Mesendoderm (in vitro differentiated cells): Measurements from ENCODE around the gene SYK.

Source experiments
- DNase-seq: peaks from one replicate; pipeline ENCODE4 v3.0.0; 2013
- H2AK5ac ChIP-seq: 2 replicates; pipeline ENCODE4 v1.6.1; 2013; ENCODE audit warnings: low read length, inconsistent platforms
- H2BK120ac ChIP-seq: 2 replicates; pipeline ENCODE4 v1.6.1; 2013; ENCODE audit warnings: low read depth, mild to moderate bottlenecking, low read length, moderate library complexity, mixed read lengths
- H2BK15ac ChIP-seq: replicated peaks from 2 replicates; pipeline ENCODE4 v1.6.1; 2013; ENCODE audit warnings: low read depth, mild to moderate bottlenecking, moderate library complexity
- H2BK5ac ChIP-seq: 2 replicates; pipeline ENCODE4 v1.6.1; 2013; ENCODE audit warnings: low read length, inconsistent platforms
- H3K18ac ChIP-seq: 2 replicates; pipeline ENCODE4 v1.6.1; 2013; ENCODE audit warnings: mild to moderate bottlenecking, low read length, mixed read lengths
- H3K23ac ChIP-seq: one replicate; pipeline ENCODE4 v1.6.1; 2013; ENCODE audit warnings: low read length
- H3K27ac ChIP-seq: 2 replicates; pipeline ENCODE4 v1.5.1; 2013; ENCODE audit warnings: low read depth, mild to moderate bottlenecking, inconsistent platforms, low read length, moderate library complexity
- H3K27me3 ChIP-seq: 2 replicates; pipeline ENCODE4 v1.6.1; 2013; ENCODE audit warnings: low read length, control low read depth, mild to moderate bottlenecking, inconsistent platforms; ENCODE audit not compliant: insufficient read depth, poor library complexity
- H3K36me3 ChIP-seq: 2 replicates; pipeline ENCODE4 v1.6.1; 2013; ENCODE audit warnings: low read length, inconsistent platforms; ENCODE audit not compliant: control insufficient read depth, insufficient read depth
- H3K4ac ChIP-seq: one replicate; pipeline ENCODE4 v1.6.1; 2013; ENCODE audit warnings: low read depth, mild to moderate bottlenecking, low read length, moderate library complexity
- H3K4me1 ChIP-seq: 2 replicates; pipeline ENCODE4 v1.6.1; 2013; ENCODE audit warnings: low read depth, low read length, inconsistent platforms; ENCODE audit not compliant: control insufficient read depth
- H3K4me2 ChIP-seq: 2 replicates; pipeline ENCODE4 v1.6.1; 2013; ENCODE audit warnings: low read length
- H3K4me3 ChIP-seq: 2 replicates; pipeline ENCODE4 v1.5.1; 2013; ENCODE audit warnings: mild to moderate bottlenecking, low read length
- H3K56ac ChIP-seq: one replicate; pipeline ENCODE4 v1.6.1; 2013; ENCODE audit warnings: low read length
- H3K79me1 ChIP-seq: 2 replicates; pipeline ENCODE4 v1.6.1; 2013; ENCODE audit warnings: low read length, inconsistent platforms
- H3K79me2 ChIP-seq: 2 replicates; pipeline ENCODE4 v1.6.1; 2013; ENCODE audit warnings: mild to moderate bottlenecking, low read length; ENCODE audit not compliant: control insufficient read depth, insufficient read depth
- H3K9ac ChIP-seq: 2 replicates; pipeline ENCODE4 v1.6.1; 2013; ENCODE audit warnings: low read length, inconsistent platforms
- H4K5ac ChIP-seq: one replicate; pipeline ENCODE4 v1.6.1; 2013; ENCODE audit warnings: low read length
- H4K8ac ChIP-seq: one replicate; pipeline ENCODE4 v1.6.1; 2013; ENCODE audit warnings: low read depth, mild to moderate bottlenecking, control low read depth, low read length, moderate library complexity
- WGBS: extraction: QIAGEN DNeasy Blood & Tissue Kit; methylation state at CpG from one replicate; pipeline ENCODE4 v1.1.7; 2013; ENCODE audit warnings: low lambda C conversion rate, missing lambda C conversion rate; ENCODE audit not compliant: insufficient coverage; ENCODE audit errors: extremely low coverage; 5-methylcytosine and 5-hydroxymethylcytosine counted together

The SYK gene

GRCh38 chr9:90925581-90926257 is 124.1 kb downstream of the SYK start:
- H3K4me1 ChIP-seq: no peaks in the 10 kb centered on the region
- H3K27ac ChIP-seq: no peak overlapping the region
- H3K18ac ChIP-seq: no peak overlapping the region
- no peak overlapping the region for H3K56ac ChIP-seq
- H3K4ac ChIP-seq: no peak overlapping the region
- no CpG with 5 or more reads among the region's 2 CpGs for WGBS
- H3K4me2 ChIP-seq: no peak overlapping the region
- H2BK5ac ChIP-seq: no peak overlapping the region
- H4K5ac ChIP-seq: no peak overlapping the region
- no peak overlapping the region for H3K9ac ChIP-seq
- no peak overlapping the region for H3K23ac ChIP-seq
- no peak overlapping the region for H3K4me3 ChIP-seq
- no peaks in the 10 kb centered on the region for H3K36me3 ChIP-seq
- H4K8ac ChIP-seq: no peak overlapping the region
- no peak overlapping the region for H2BK120ac ChIP-seq
- H3K27me3 ChIP-seq: no peaks in the 10 kb centered on the region
- DNase-seq: no peak
- no peaks in the 10 kb centered on the region for H3K79me1 ChIP-seq
- no peaks in the 10 kb centered on the region for H3K79me2 ChIP-seq
- no peak overlapping the region for H2AK5ac ChIP-seq
- H2BK15ac ChIP-seq: no peak overlapping the region

- H3K27me3 ChIP-seq: no peaks in the 10 kb centered on the region
- H3K79me1 ChIP-seq: no peaks in the 10 kb centered on the region
- no CpG with 5 or more reads among the region's 3 CpGs for WGBS
- DNase-seq: no peak
- H3K36me3 ChIP-seq: no peaks in the 10 kb centered on the region
- no peak overlapping the region for H3K56ac ChIP-seq
- H3K27ac ChIP-seq: no peak overlapping the region
- no peaks in the 10 kb centered on the region for H3K79me2 ChIP-seq
- no peak overlapping the region for H2BK15ac ChIP-seq
- H2BK120ac ChIP-seq: no peak overlapping the region
- H3K4me3 ChIP-seq: no peak overlapping the region
- no peak overlapping the region for H4K5ac ChIP-seq
- no peak overlapping the region for H3K23ac ChIP-seq
- H3K4ac ChIP-seq: no peak overlapping the region
- H3K18ac ChIP-seq: no peak overlapping the region
- H4K8ac ChIP-seq: no peak overlapping the region
- H3K9ac ChIP-seq: no peak overlapping the region
- no peak overlapping the region for H2AK5ac ChIP-seq
- no peaks in the 10 kb centered on the region for H3K4me1 ChIP-seq
- no peak overlapping the region for H3K4me2 ChIP-seq
- H2BK5ac ChIP-seq: no peak overlapping the region
Observed at GRCh38 chr9:90926936-90927335, 125.3 kb downstream of the SYK start.

- no peaks in the 10 kb centered on the region for H3K4me1 ChIP-seq
- no peak overlapping the region for H3K4me2 ChIP-seq
- no peak overlapping the region for H2BK5ac ChIP-seq
- H4K8ac ChIP-seq: no peak overlapping the region
- no peak overlapping the region for H3K4ac ChIP-seq
- H3K18ac ChIP-seq: no peak overlapping the region
- no peak overlapping the region for H4K5ac ChIP-seq
- no peaks in the 10 kb centered on the region for H3K79me2 ChIP-seq
- H3K27me3 ChIP-seq: no peaks in the 10 kb centered on the region
- WGBS: no CpG with 5 or more reads among the region's 6 CpGs
- H3K9ac ChIP-seq: no peak overlapping the region
- H3K36me3 ChIP-seq: no peaks in the 10 kb centered on the region
- H3K56ac ChIP-seq: no peak overlapping the region
- no peak overlapping the region for H3K4me3 ChIP-seq
- no peak overlapping the region for H3K27ac ChIP-seq
- DNase-seq: no peak
- no peaks in the 10 kb centered on the region for H3K79me1 ChIP-seq
- H3K23ac ChIP-seq: no peak overlapping the region
- H2BK120ac ChIP-seq: no peak overlapping the region
- no peak overlapping the region for H2AK5ac ChIP-seq
- no peak overlapping the region for H2BK15ac ChIP-seq
Observed at GRCh38 chr9:90927496-90927895, 125.9 kb downstream of the SYK start.

GRCh38 chr9:90929626-90930025 is 128.0 kb downstream of the SYK start:
- no peaks in the 10 kb centered on the region for H3K27me3 ChIP-seq
- no peak overlapping the region for H3K4ac ChIP-seq
- no peak overlapping the region for H3K27ac ChIP-seq
- H2BK120ac ChIP-seq: no peak overlapping the region
- H3K56ac ChIP-seq: no peak overlapping the region
- H3K18ac ChIP-seq: no peak overlapping the region
- no peak overlapping the region for H3K4me2 ChIP-seq
- H3K9ac ChIP-seq: no peak overlapping the region
- no peaks in the 10 kb centered on the region for H3K36me3 ChIP-seq
- no peak overlapping the region for H2BK15ac ChIP-seq
- no peak overlapping the region for H3K4me3 ChIP-seq
- H2BK5ac ChIP-seq: no peak overlapping the region
- WGBS: no CpG with 5 or more reads among the region's 4 CpGs
- H3K23ac ChIP-seq: no peak overlapping the region
- H4K8ac ChIP-seq: no peak overlapping the region
- no peak overlapping the region for H4K5ac ChIP-seq
- H3K4me1 ChIP-seq: no peaks in the 10 kb centered on the region
- H3K79me1 ChIP-seq: no peaks in the 10 kb centered on the region
- no peak overlapping the region for H2AK5ac ChIP-seq
- no peaks in the 10 kb centered on the region for H3K79me2 ChIP-seq
- DNase-seq: no peak

GRCh38 chr9:90933468-90933867 is 131.8 kb downstream of the SYK start:
- no CpG with 5 or more reads among the region's 3 CpGs for WGBS
- no peak overlapping the region for H3K56ac ChIP-seq
- no peak for DNase-seq
- no peaks in the 10 kb centered on the region for H3K4me1 ChIP-seq
- H3K9ac ChIP-seq: no peak overlapping the region
- no peaks in the 10 kb centered on the region for H3K79me2 ChIP-seq
- H2BK5ac ChIP-seq: no peak overlapping the region
- no peak overlapping the region for H2AK5ac ChIP-seq
- H3K79me1 ChIP-seq: no peaks in the 10 kb centered on the region
- H2BK120ac ChIP-seq: no peak overlapping the region
- no peak overlapping the region for H2BK15ac ChIP-seq
- H3K23ac ChIP-seq: no peak overlapping the region
- no peak overlapping the region for H3K18ac ChIP-seq
- H3K27ac ChIP-seq: no peak overlapping the region
- H3K4me3 ChIP-seq: no peak overlapping the region
- H3K4ac ChIP-seq: no peak overlapping the region
- H3K27me3 ChIP-seq: no peaks in the 10 kb centered on the region
- H3K36me3 ChIP-seq: no peaks in the 10 kb centered on the region
- no peak overlapping the region for H4K8ac ChIP-seq
- no peak overlapping the region for H3K4me2 ChIP-seq
- no peak overlapping the region for H4K5ac ChIP-seq

GRCh38 chr9:90939351-90939750 is 137.7 kb downstream of the SYK start:
- WGBS: no CpG with 5 or more reads among the region's 3 CpGs

More at GRCh38 chr9:90939351-90939750, 137.7 kb downstream of the SYK start:
- no peak overlapping the region for H2BK15ac ChIP-seq
- no peak overlapping the region for H3K4me3 ChIP-seq
- H2AK5ac ChIP-seq: no peak overlapping the region
- H4K5ac ChIP-seq: no peak overlapping the region
- no peaks in the 10 kb centered on the region for H3K4me1 ChIP-seq
- no peak for DNase-seq
- no peak overlapping the region for H3K4me2 ChIP-seq
- no peak overlapping the region for H3K9ac ChIP-seq
- no peak overlapping the region for H3K4ac ChIP-seq
- H3K79me1 ChIP-seq: no peaks in the 10 kb centered on the region
- H3K27me3 ChIP-seq: no peaks in the 10 kb centered on the region
- no peak overlapping the region for H2BK120ac ChIP-seq
- no peak overlapping the region for H3K27ac ChIP-seq
- H2BK5ac ChIP-seq: no peak overlapping the region
- no peak overlapping the region for H3K23ac ChIP-seq
- no peak overlapping the region for H3K56ac ChIP-seq
- no peak overlapping the region for H3K18ac ChIP-seq
- no peaks in the 10 kb centered on the region for H3K36me3 ChIP-seq
- H3K79me2 ChIP-seq: no peaks in the 10 kb centered on the region
- H4K8ac ChIP-seq: no peak overlapping the region
